ENCODE measurements around the gene RAD52. TPM values are rescaled to one million over a fixed set of nuclear protein-coding genes. Genes with fewer than 3 reads are reported as not detected.

RAD52 gene
- total RNA-seq, 4 donors from 2014 or later, result 4.9 to 15.4 (median 11.2) TPM

DNA sequence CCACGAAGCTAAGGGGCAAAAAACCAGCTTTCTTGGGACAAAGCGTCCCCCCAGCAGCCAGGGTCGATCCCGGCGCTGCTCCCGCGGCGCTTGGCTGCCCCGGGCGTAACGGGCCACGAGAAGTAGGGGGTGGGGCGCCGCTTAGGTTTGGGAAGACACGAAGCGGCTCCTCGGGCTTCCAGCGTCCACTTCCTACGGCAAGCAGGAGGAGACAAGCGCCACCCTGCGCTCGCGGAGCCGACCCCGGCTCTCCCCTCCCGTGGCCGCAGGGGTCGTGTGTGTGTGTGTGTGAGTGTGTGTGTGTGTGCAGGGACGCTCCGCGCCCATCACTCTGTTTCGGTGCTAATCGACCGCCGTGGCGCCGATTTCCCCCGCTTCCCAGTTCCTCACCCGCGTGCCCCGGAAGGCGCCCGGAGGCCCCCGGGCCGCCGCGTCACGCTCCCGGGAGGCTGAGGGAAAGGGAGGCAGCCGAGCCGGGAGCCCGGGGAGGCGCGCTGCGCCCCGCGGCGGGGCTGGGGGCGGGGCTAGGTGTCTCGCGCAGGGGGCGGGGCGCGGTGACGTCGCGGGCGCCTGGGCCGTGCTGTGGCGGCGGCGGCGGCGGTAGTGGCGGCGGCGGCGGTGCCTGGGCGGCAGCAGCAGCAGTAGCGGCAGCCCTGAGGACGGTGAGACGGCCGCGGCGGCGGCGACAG is 41.3 kb upstream of the RAD52 start, which contains the start of gene ERC1:
ERC1 (plus strand) TSS at position 563 of the 689 bp plus-strand sequence. CDS start 36,681 bp downstream, outside the sequence.
- DNase-seq (ENCODE audit: low spot score) (peak; percentile 66), ATAC-seq (ENCODE audit: low FRiP score) (peak; percentile 93)
- TF ChIP-seq, protein P1, sequence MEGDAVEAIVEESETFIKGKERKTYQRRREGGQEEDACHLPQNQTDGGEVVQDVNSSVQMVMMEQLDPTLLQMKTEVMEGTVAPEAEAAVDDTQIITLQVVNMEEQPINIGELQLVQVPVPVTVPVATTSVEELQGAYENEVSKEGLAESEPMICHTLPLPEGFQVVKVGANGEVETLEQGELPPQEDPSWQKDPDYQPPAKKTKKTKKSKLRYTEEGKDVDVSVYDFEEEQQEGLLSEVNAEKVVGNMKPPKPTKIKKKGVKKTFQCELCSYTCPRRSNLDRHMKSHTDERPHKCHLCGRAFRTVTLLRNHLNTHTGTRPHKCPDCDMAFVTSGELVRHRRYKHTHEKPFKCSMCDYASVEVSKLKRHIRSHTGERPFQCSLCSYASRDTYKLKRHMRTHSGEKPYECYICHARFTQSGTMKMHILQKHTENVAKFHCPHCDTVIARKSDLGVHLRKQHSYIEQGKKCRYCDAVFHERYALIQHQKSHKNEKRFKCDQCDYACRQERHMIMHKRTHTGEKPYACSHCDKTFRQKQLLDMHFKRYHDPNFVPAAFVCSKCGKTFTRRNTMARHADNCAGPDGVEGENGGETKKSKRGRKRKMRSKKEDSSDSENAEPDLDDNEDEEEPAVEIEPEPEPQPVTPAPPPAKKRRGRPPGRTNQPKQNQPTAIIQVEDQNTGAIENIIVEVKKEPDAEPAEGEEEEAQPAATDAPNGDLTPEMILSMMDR (IDR thresholded peaks at IDR 0.05), result no peak

DNA sequence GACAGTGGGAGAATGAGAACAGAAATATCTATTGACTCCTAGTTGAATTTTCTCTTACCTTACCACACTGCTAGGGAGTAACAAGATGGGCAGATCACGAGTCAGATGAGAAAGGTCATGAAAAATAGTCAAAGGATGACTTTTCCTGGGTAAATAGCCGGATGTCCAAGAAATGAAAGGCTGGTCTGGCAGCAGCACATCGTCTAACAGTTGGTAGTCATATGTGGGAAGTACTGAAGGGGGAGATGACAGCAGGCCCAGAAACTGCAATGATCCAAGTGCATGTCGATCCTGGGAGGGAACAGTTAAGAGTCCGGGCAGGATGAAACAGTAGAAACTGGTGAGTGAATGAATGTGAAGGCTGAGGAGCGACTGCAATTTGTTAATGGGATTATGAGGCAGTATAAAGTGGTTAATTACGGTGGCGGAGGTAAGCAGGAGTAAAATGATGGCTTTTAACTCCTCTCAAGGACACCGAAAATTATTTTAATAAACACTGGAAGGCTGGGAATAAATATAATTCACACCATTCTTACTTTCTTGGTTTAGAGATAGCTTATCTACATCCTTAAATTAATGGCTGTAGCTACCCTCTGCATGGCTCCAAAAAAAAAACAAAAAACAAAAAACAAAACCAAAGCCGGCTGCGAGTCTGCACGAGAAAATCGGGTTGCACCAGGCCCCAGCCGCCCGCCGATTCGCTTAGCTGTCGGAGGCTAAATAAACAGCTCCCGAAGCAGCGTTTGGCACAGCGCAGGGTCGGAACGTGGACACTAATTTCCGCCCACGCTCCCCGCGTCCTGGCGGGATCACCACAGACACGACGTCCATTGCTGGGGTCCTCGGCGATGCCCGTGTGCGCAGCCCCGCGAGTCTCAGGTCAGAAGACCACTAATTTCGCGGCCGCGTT is 40.5 kb upstream of the RAD52 start:
- TF ChIP-seq, protein P1 (IDR thresholded peaks at IDR 0.05), result no peak
- ATAC-seq (ENCODE audit: low FRiP score), result peak; percentile 46
- peak; percentile 38 for DNase-seq (ENCODE audit: low spot score)

DNA sequence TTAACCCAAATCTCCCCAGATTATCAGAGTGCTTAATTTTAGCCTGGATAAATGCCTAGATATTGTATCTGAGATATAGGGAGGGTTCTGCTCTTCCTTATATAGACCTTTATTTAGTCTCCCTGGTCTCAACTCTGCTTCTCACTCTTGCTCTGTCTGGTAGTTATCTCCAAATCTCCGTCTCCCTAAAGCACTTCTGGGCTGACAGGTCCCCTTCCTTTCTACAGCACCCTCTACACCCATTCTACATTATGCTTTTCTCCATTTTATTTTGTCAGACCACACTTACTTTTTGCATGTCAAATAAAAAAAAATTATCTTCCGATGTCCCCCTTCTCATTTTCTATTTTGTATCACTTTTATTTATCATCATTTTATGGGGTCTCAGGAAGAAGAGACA is 39.6 kb upstream of the RAD52 start:
- DNase-seq (ENCODE audit: low spot score), result no peak
- ATAC-seq (ENCODE audit: low FRiP score), result no peak
- TF ChIP-seq, protein P1 (IDR thresholded peaks at IDR 0.05), result no peak

DNA sequence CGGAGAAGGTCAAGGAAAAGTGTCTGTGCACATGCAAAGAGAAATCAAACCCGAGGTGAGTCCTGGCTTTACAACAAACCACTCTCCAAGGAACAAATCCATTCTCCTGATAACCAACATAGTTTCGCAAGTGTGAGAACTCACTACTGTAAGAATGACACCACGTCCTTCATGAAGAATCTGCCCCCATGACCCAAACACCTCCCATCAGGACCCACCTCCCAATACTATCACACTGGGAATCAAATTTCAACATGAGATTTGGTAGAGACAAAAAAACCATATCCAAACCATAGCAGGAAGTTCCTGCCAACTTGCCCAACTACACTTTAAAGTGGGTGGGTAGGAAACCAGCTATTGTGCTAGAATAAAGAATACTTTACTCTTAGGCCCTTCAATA is 39.2 kb upstream of the RAD52 start:
- TF ChIP-seq, protein P1 (IDR thresholded peaks at IDR 0.05), result no peak
- no peak for DNase-seq (ENCODE audit: low spot score)
- no peak for ATAC-seq (ENCODE audit: low FRiP score)

DNA sequence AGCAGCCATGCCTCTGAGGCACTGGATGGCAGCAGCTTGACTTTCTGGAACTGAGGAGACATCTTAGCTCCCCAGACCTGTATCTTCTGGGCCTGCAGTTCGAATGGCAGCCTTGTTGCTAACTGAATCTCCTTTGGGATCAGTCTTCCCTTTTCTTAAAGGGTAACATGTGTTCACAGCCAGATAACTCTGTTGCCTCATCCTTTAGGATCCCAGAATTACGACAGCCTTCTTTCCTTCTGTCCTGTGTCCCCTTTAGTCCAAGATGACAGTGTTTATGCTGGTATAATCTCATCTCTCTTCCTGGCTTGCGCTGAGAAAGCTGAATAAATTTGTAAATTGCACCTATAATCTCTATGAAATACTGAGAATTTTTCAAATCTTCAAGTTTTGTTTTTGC is 32.5 kb upstream of the RAD52 start:
- ATAC-seq (ENCODE audit: low FRiP score) (no peak), DNase-seq (ENCODE audit: low spot score) (no peak)
- TF ChIP-seq, protein P1 (IDR thresholded peaks at IDR 0.05), result no peak

DNA sequence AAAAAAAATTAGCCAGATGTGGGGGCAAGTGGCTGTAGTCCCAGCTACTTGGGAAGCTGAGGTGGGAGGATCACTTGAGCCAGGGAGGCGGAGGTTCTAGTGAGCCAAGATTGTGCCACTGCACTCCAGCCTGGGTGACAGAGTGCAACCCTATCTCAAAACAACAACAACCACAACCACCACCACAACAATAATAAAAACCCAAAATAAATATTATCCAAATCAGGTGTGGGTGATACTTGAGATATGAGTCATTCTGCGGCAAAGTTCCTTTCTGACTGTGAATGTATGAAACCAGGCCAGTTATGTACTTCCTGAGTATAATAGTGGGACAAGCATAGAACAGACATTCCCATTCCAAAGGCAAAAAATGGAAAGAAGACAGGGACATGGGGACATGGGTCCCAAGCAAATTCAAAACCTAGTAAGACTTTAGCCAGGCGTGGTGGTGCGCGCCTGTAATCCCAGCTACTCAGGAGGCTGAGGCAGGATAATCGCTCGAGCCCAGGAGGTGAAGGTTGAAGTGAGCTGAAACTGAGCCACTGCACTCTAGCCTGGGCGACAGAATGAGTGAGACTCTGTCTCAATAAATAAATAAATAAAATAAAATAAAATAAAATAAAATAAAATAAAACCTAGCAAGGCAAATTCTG is 31.8 kb upstream of the RAD52 start:
- ATAC-seq (ENCODE audit: low FRiP score) (no peak), DNase-seq (ENCODE audit: low spot score) (no peak)
- TF ChIP-seq, protein P1 (IDR thresholded peaks at IDR 0.05), result no peak
